Measurements from ENCODE around the gene FSTL1.

Gene FSTL1

GRCh38 chr3:120440001-120440703 is 10.6 kb downstream of the FSTL1 start:
- no peak for DNase-seq (ENCODE audit: low read depth)

- peak; percentile 69 for DNase-seq (ENCODE audit: low read depth)
These were observed 12.0 kb downstream of the FSTL1 start for GRCh38 chr3:120438665-120439370.

- no peak for DNase-seq (ENCODE audit: low read depth)
These were observed 12.6 kb downstream of the FSTL1 start for GRCh38 chr3:120438216-120438615.

- DNase-seq (ENCODE audit: low read depth), result no peak
These were observed 13.2 kb downstream of the FSTL1 start for GRCh38 chr3:120437559-120437958.

- DNase-seq (ENCODE audit: low read depth), result no peak
These were observed 14.2 kb downstream of the FSTL1 start for GRCh38 chr3:120436523-120437050.

GRCh38 chr3:120435621-120436020 is 15.2 kb downstream of the FSTL1 start:
- DNase-seq (ENCODE audit: low read depth), result no peak

GRCh38 chr3:120433662-120434331 is 17.0 kb downstream of the FSTL1 start:
- no peak for DNase-seq (ENCODE audit: low read depth)

GRCh38 chr3:120432150-120432860 is 18.5 kb downstream of the FSTL1 start:
- peak; percentile 91 for DNase-seq (ENCODE audit: low read depth)

GRCh38 chr3:120429921-120430361 is 20.9 kb downstream of the FSTL1 start:
- DNase-seq (ENCODE audit: low read depth), result no peak

GRCh38 chr3:120428924-120429323 is 21.9 kb downstream of the FSTL1 start:
- no peak for DNase-seq (ENCODE audit: low read depth)

GRCh38 chr3:120427201-120427600 is 23.6 kb downstream of the FSTL1 start:
- no peak for DNase-seq (ENCODE audit: low read depth)

- peak; percentile 67 for DNase-seq (ENCODE audit: low read depth)
These were observed 25.1 kb downstream of the FSTL1 start for GRCh38 chr3:120425572-120426250.

GRCh38 chr3:120424976-120425570 is 25.7 kb downstream of the FSTL1 start:
- no peak for DNase-seq (ENCODE audit: low read depth)

GRCh38 chr3:120424506-120424905 is 26.3 kb downstream of the FSTL1 start:
- DNase-seq (ENCODE audit: low read depth), result no peak

GRCh38 chr3:120423432-120423831 is 27.4 kb downstream of the FSTL1 start:
- DNase-seq (ENCODE audit: low read depth), result no peak

GRCh38 chr3:120421926-120422325 is 28.9 kb downstream of the FSTL1 start:
- DNase-seq (ENCODE audit: low read depth), result no peak

GRCh38 chr3:120420928-120421551 is 29.8 kb downstream of the FSTL1 start:
- DNase-seq (ENCODE audit: low read depth), result no peak

- no peak for DNase-seq (ENCODE audit: low read depth)
These were observed 30.4 kb downstream of the FSTL1 start for GRCh38 chr3:120420360-120420759.

- DNase-seq (ENCODE audit: low read depth), result no peak
These were observed 31.0 kb downstream of the FSTL1 start for GRCh38 chr3:120419797-120420196.

GRCh38 chr3:120418866-120419490 is 31.8 kb downstream of the FSTL1 start:
- DNase-seq (ENCODE audit: low read depth), result no peak

All from non-pigmented ciliary epithelial cell (primary cell).